Epithelial cell of proximal tubule (primary cell): Measurements from ENCODE around the gene RARB. TPM values are rescaled to one million over a fixed set of nuclear protein-coding genes. Genes with fewer than 3 reads are reported as not detected.

ENCODE experiments used
- DNase-seq: peaks from one replicate; pipeline ENCODE4 v3.0.0-alpha.2; 2011; ENCODE audit warnings: low read depth
- H3K4me3 ChIP-seq: 2 replicates; pipeline ENCODE4 v1.5.1; 2011; ENCODE audit warnings: low read depth, mild to moderate bottlenecking, low read length
- total RNA-seq: library from RNA; depleted of rRNA; stranded (reverse); fragments of >200 nt; gene quantifications from 2 replicates; pipeline ENCODE4 v1.2.3, GENCODE V29; 2015
- TF ChIP-seq, protein P1 (sequence below): conservative IDR thresholded peaks from 2 replicates; pipeline ENCODE4 v1.5.1; 2012; ENCODE audit warnings: low read depth, mild to moderate bottlenecking, low read length

Gene RARB
- total RNA-seq, 1 donor from 2014 or later, result 4.6 TPM

GRCh38 chr3:25444273-25444672 lies 16.2 kb downstream of the RARB start:
- no peak for DNase-seq
- no peak overlapping the region for H3K4me3 ChIP-seq
- TF ChIP-seq, protein P1, sequence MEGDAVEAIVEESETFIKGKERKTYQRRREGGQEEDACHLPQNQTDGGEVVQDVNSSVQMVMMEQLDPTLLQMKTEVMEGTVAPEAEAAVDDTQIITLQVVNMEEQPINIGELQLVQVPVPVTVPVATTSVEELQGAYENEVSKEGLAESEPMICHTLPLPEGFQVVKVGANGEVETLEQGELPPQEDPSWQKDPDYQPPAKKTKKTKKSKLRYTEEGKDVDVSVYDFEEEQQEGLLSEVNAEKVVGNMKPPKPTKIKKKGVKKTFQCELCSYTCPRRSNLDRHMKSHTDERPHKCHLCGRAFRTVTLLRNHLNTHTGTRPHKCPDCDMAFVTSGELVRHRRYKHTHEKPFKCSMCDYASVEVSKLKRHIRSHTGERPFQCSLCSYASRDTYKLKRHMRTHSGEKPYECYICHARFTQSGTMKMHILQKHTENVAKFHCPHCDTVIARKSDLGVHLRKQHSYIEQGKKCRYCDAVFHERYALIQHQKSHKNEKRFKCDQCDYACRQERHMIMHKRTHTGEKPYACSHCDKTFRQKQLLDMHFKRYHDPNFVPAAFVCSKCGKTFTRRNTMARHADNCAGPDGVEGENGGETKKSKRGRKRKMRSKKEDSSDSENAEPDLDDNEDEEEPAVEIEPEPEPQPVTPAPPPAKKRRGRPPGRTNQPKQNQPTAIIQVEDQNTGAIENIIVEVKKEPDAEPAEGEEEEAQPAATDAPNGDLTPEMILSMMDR, result no peak

DNA sequence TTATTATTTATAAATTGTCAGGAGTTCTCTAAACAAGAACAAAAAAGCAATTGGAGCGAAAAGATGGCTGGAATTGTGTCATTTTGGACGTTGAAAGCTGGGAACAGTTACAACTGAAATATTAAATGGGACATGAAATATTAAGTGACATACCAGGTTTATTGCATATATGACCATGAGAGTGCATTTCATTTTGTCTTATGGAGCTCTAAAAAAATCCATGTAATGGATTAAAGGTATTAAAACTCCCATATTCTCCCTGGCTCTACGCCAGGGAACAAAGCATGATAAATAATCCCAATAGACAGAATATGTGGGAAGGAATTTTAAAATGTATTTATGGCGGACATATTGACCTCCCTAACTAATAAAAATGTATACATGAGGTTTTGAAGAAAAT lies 17.7 kb downstream of the RARB start:
- DNase-seq, result no peak
- TF ChIP-seq, protein P1, result no peak
- no peak overlapping the region for H3K4me3 ChIP-seq

GRCh38 chr3:25447285-25447684 lies 19.2 kb downstream of the RARB start:
- TF ChIP-seq, protein P1, result no peak
- no peak overlapping the region for H3K4me3 ChIP-seq
- DNase-seq, result no peak

DNA sequence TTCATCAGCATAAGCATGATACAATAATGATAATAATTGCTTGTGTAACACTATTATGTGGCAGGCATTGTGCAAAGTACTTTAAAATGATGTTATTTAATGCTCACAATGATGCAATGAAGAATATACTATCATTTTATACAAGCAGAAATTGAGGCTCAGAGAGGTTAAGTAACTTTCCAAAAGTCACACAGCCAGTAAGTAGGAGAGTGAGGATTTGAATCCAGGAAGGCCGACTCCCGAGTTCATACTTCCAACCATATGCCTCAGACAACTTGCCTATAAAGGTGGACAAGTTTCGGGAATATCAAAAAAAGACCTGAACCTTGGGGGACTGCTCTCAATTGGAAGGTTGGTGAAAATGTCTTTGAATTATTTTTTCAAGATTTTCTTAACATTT lies 19.9 kb downstream of the RARB start:
- DNase-seq, result no peak
- TF ChIP-seq, protein P1, result no peak
- no peak overlapping the region for H3K4me3 ChIP-seq

DNA sequence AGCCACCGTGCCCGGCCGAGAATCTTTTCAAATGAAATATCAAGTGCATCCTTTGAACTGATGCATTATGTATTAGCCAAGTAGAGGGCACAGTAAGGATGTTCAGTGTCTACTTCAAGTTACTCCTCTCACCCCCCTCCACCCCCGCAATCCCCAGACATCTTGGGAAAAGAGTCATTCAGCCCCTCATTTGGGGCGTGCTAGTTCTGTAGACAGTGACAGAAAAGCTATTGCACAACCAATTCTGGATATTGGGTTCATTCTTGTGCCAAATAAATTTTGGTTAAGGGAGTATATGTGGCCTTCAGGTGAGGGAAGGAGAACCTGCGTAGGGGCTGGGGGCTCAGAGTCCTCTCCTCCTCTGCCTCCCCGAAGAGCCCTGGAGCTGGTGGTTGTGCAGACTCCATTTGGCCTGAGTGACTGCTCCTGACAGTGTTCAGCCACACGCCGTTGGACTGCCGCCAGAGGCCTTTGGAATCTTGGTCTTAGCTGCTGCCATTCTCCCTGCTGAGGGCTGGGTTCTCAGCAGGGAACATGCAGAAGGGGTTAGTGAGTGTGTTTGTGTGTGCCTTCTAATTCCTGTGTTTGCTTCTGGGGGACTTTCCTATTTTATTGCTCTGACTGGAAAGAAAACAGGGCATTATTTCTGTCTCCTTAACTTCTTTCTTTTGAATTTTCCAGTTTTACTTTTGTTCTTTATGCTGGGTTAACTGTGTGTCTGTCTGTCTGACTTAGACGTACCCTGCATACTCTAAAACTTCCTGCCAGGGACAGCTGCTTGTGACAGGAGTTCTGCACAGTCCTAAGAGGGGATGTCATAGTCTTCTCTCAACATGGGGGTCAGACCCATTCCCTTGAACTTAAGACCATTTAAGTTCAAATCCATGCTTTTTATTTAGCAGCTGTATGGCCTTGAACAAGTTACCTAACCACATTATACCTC lies 21.0 kb downstream of the RARB start:
- no peak for DNase-seq
- no peak overlapping the region for H3K4me3 ChIP-seq
- TF ChIP-seq, protein P1, result no peak

- H3K4me3 ChIP-seq, result no peak overlapping the region
- TF ChIP-seq, protein P1, result no peak
- no peak for DNase-seq
Observed at GRCh38 chr3:25449857-25450256, 21.8 kb downstream of the RARB start.

DNA sequence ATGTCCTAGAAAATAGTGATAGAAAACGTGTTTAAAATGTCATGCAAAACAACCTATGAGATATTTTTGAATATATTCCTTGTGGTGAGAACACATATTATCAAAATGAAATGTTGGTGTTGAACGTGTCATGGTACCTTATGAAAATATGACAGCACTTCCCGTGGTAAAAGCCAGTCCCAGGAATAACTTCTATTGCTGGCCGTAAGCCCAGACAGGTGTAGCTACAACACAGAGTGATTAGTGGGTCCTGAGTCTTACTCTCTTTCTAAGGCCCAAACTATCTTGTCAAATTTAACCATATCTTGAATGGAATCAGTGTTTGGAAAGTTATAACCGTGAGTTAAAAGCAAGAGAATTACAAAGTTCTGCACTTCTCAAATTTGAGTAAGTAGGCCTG lies 24.1 kb downstream of the RARB start:
- no peak for DNase-seq
- no peak overlapping the region for H3K4me3 ChIP-seq
- TF ChIP-seq, protein P1, result no peak
